ENCODE results near the gene COX8A. TPM values are rescaled to one million over a fixed set of nuclear protein-coding genes. Genes with fewer than 3 reads are reported as not detected.

Gene COX8A
- total and polyA plus RNA-seq, 2 of the 8 experiments (the other 6 are each of a cell fraction or from before 2014, with no cell fraction given), result 365 to 1,720 TPM

DNA sequence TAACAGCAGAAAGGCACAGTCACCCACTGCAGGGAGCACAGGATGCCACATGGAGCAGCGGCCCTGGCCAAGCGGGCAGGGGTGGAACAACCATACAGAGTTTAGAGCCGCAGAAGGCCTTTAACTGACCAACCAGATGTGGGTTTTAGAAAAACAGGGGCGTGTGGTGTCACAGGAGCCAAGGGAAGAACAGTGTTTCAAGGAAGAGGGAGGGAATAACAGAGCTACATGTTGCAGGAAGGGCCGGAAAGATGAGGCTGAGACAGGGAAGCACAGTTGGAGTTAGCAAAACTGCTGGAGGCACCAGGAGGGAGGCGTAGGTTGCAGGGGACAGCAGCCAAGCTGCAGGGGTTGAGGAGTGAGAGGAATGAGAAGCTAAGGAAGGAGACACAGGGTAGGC is 43.4 kb upstream of the COX8A start:
- no peak overlapping the region for H3K56ac ChIP-seq (replicated peaks; ENCODE audit: insufficient read length, low read depth, low read length)
- H4K91ac ChIP-seq (replicated peaks; ENCODE audit: insufficient read length, low read length), result no peak overlapping the region
- H3K4me1 ChIP-seq (replicated peaks in 1 of 4; ENCODE audit: control insufficient read depth in 3 of 4, insufficient read depth in 4 of 4, low read length in 3 of 4), result peaks cover 0 to 4% (median 0%) of the 10 kb centered on the region in 4 experiments; a peak in 1 of 7 replicates
- 0 out of 2 replicates have a peak overlapping the region, but pooled peaks have one; percentile 60 for H2BK12ac ChIP-seq (ENCODE audit: low read depth, low read length)
- no peak overlapping the region for H3K23ac ChIP-seq (ENCODE audit: insufficient read length)
- H3K36me3 ChIP-seq (ENCODE audit: control insufficient read depth in 2 of 4, insufficient read depth in 4 of 4, low read length in 3 of 4), result no peaks in the 10 kb centered on the region
- H2BK120ac ChIP-seq (replicated peaks; ENCODE audit: low read depth, low read length), result no peak overlapping the region
- H4K8ac ChIP-seq (ENCODE audit: extremely low read depth, insufficient read depth, low read length), result no peak overlapping the region
- 88% methylated on average over 6 of the region's 6 CpGs; no CpG with 5 or more reads in 1 of the 2 experiments for WGBS, 2 experiments (ENCODE audit: extremely low coverage in 1 of 2, insufficient coverage in 1 of 2, insufficient read length in 1 of 2, insufficient replicate concordance in 2 of 2, low coverage in 1 of 2, low lambda C conversion rate in 2 of 2, missing lambda C conversion rate in 1 of 2)
- H3K18ac ChIP-seq (ENCODE audit: extremely low read depth, low read length), result no peak overlapping the region
- TF ChIP-seq CREB1 (IDR thresholded peaks at IDR 0.05), result no peak
- no peak for TF ChIP-seq POU5F1 (IDR thresholded peaks at IDR 0.05; ENCODE audit: low read depth, low read length)
- ChIA-PET POLR2A (ENCODE audit: partially characterized antibody) (interaction anchor here (1.3 to 11.5 kb wide), 3 partner anchors 14 to 56 kb away, joined by 3 to 173 read pairs (median 5); partner anchors contain the start of gene RCOR2), CTCF (ENCODE audit: partially characterized antibody) (interaction anchor here (0.6 to 3.8 kb wide), 8 partner anchors 10 to 95 kb away, joined by 3 to 29 read pairs (median 4); partner anchors contain the start of gene RCOR2)
- peak overlapping the region; percentile 31; the same call in 1 of the 2 replicates for H2BK15ac ChIP-seq (ENCODE audit: low read length)
- FAIRE-seq (no peak), DNase-seq (ENCODE audit: low read depth in 1 of 2, low spot score in 2 of 2) (no peak)
- H3K9me3 ChIP-seq (ENCODE audit: insufficient read depth in 2 of 2, low read depth in 1 of 2, low read length in 1 of 2), result no peaks in the 10 kb centered on the region
- no peaks in the 10 kb centered on the region for H3K79me2 ChIP-seq (ENCODE audit: control insufficient read depth in 1 of 2, insufficient read depth in 2 of 2, low read length in 2 of 2)
- H3K14ac ChIP-seq (ENCODE audit: insufficient read length), result no peak overlapping the region
- H2AK5ac ChIP-seq (ENCODE audit: low read depth, low read length), result no peak overlapping the region
- no peaks in the 10 kb centered on the region for H4K20me1 ChIP-seq (replicated peaks in 1 of 2; ENCODE audit: control insufficient read depth in 1 of 2, insufficient read depth in 2 of 2, low read length in 2 of 2)
- H3K4me2 ChIP-seq (ENCODE audit: insufficient read depth in 1 of 2, low read depth in 2 of 2, low read length in 2 of 2), result no peak overlapping the region
- H3K79me1 ChIP-seq (ENCODE audit: low read depth, low read length), result no peaks in the 10 kb centered on the region
- H2BK20ac ChIP-seq (ENCODE audit: low read length), result no peak overlapping the region
- no peak overlapping the region for H3K4me3 ChIP-seq (ENCODE audit: extremely low read depth in 1 of 4, insufficient read depth in 2 of 4, low read depth in 3 of 4, low read length in 4 of 4)
- no peak overlapping the region for H2AFZ ChIP-seq (ENCODE audit: low read length)
- peak overlapping the region in 1 of 4 experiments; percentile 32; a peak in 1 of 7 replicates for H3K9ac ChIP-seq (replicated peaks in 1 of 4; ENCODE audit: extremely low read depth in 1 of 4, low read depth in 3 of 4, low read length in 3 of 4)
- no peak overlapping the region for H4K5ac ChIP-seq (ENCODE audit: insufficient read length, low read depth, low read length)
- peaks cover 0 to 8% (median 5%) of the 10 kb centered on the region in 4 experiments; a peak in 3 of 7 replicates for H3K27me3 ChIP-seq (replicated peaks in 1 of 4; ENCODE audit: control insufficient read depth in 3 of 4, extremely low read depth in 1 of 4, insufficient read depth in 3 of 4, low read length in 3 of 4)
- no peak overlapping the region for H3K27ac ChIP-seq (ENCODE audit: low read depth, low read length)
- no peak overlapping the region for H3K4ac ChIP-seq (replicated peaks; ENCODE audit: insufficient read length, low read depth, low read length)
- H2BK5ac ChIP-seq (ENCODE audit: low read depth, low read length), result no peak overlapping the region
- no peaks in the 10 kb centered on the region; the same call in 1 of the 2 replicates for H3K23me2 ChIP-seq (ENCODE audit: low read depth, low read length)
